Measurements from ENCODE around the gene WNT9A.

Gene WNT9A

GRCh38 chr1:227895828-227896685 lies 51.7 kb downstream of the WNT9A start:
- H3K27ac ChIP-seq = no peak overlapping the region
- TF ChIP-seq ZFX (IDR thresholded peaks at IDR 0.05) (no peak), CTCF (conservative IDR thresholded peaks at IDR 0.05) (no peak)

- TF ChIP-seq CTCF (conservative IDR thresholded peaks at IDR 0.05) (no peak), ZFX (IDR thresholded peaks at IDR 0.05) (no peak)
- no peak overlapping the region for H3K27ac ChIP-seq
Observed at GRCh38 chr1:227894831-227895451, 52.8 kb downstream of the WNT9A start.

DNA sequence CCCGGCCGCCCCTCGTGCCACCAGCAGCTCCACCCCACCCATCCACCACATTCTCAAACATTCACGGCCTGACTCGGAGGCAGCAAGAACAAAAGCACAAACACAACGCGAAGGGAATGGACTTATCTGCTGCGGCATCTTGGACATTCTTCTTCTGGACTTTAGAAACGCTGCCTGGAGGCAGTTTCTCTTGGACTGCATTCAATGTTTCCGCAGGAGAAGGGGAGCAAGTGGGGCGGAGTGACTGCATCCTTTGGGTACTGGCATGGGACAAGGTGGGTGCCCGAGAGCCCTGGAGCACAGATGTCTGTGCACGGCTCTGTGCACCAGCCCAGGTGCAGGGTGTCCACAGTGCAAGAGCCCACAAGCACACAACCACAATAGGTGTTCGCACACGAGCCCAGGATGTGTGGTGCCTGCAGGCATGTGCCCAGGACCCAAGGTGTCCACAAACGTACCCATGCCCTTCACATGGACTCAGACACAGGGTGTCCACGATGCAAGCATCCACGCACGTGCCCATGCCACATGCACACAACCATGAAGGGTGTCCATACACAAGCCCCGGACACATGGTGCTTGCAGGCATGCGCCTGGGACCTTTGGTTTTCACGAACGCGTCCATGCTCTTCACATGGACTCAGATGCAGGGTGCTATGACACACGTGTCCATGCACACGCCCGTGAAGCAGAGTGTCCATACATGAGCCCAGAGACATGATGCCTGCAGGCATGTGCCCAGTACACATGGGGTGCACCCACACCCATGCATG lies 53.6 kb downstream of the WNT9A start:
- TF ChIP-seq CTCF (conservative IDR thresholded peaks at IDR 0.05) = no peak
- no peak for TF ChIP-seq ZFX (IDR thresholded peaks at IDR 0.05)
- H3K27ac ChIP-seq = no peak overlapping the region

DNA sequence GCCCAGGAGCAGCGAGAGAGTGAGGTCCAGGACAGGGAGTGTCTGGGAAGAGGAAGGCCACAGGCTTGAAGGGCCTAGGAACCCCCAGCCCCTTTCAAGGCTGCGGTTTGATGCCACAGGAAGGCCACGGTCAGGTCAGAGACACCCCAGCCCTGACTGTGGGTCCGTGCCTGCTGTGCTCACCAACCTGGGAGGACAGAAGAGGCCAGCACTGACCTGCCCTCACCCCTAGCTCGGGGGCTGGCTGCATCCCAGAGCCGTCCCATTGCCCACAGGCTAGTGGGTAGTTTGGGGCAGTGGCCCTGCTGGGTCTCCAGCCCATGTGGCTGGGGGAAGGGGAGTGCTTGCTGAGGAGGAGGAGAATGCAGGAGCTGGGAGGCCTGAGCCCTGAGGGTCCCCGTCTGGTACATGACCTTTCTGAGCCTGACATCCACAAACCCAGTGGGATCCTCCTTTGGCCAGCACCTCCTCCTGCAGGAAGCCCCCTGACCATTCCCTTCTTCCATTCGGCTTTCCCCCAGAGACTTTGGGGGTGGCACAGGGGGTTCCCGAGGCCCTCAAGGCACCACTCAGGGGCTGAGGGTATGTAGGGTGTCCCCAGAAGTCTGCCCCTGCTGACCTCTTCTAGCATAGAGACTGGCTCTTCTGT lies 54.3 kb downstream of the WNT9A start:
- H3K27ac ChIP-seq = no peak overlapping the region
- TF ChIP-seq CTCF (conservative IDR thresholded peaks at IDR 0.05) (no peak), ZFX (IDR thresholded peaks at IDR 0.05) (no peak)

- no peak overlapping the region for H3K27ac ChIP-seq
- TF ChIP-seq ZFX (IDR thresholded peaks at IDR 0.05) = no peak
- no peak for TF ChIP-seq CTCF (conservative IDR thresholded peaks at IDR 0.05)
Observed at GRCh38 chr1:227892489-227893299, 55.0 kb downstream of the WNT9A start.

DNA sequence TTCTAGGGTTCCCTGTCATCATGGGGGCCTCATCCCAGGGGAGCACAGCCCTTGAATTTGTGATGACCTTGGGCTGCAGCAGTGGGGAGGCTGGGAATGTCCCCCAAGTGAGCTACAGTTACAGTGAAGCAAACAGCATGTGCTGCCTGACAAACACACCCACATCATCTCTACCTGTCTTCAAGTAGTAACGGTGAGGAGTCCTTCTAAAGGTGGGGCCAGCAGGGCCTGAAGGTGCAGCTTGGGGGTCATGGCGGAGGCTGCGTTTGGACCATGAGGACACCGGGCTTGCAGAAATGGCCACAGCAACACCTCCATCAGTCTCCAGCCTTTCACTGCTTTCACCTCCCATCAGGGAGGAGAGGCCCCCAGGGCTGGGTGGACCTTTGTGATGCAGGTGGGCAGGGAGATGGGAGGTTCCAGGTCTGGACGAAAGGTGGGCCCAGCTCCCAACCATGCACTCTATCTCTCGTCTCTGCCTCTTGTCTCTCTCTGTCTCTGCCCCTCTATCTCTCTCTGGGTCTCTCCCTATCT lies 55.7 kb downstream of the WNT9A start:
- TF ChIP-seq CTCF (conservative IDR thresholded peaks at IDR 0.05) = no peak
- TF ChIP-seq ZFX (IDR thresholded peaks at IDR 0.05) = no peak
- H3K27ac ChIP-seq = no peak overlapping the region
